Measurements from ENCODE around the gene WDR73.

- TF ChIP-seq GATA2 (IDR thresholded peaks at IDR 0.05; ENCODE audit: low read depth, low read length) (no peak), GATA3 (IDR thresholded peaks at IDR 0.05; ENCODE audit: low read depth, low read length) (no peak)
Measured at GRCh38 chr15:84594617-84595290, 59.3 kb downstream of the WDR73 start.

Measured in SH-SY5Y (cell line).